Measurements from ENCODE around the gene ANAPC13.

The ANAPC13 gene

GRCh38 chr3:134468519-134468918 is 17.3 kb downstream of the ANAPC13 start:
- Histone ChIP-seq H3K27ac (ENCODE audit: low read length) (no peak overlapping the region), H3K36me3 (replicated peaks; ENCODE audit: insufficient read depth, low read length) (no peaks in the 10 kb centered on the region), H3K9ac (ENCODE audit: low read length) (no peak overlapping the region), H3K4me1 (ENCODE audit: low read length) (no peaks in the 10 kb centered on the region), H2AFZ (ENCODE audit: low read length) (no peak overlapping the region), H3K9me3 (replicated peaks; ENCODE audit: insufficient read depth, low read length) (no peaks in the 10 kb centered on the region), H3K79me2 (ENCODE audit: low read length) (no peaks in the 10 kb centered on the region), H3K9me2 (replicated peaks; ENCODE audit: insufficient read depth, low read length) (no peaks in the 10 kb centered on the region), H4K20me1 (ENCODE audit: insufficient read depth, low read length) (no peaks in the 10 kb centered on the region), H3K27me3 (replicated peaks; ENCODE audit: insufficient read depth, low read length) (no peaks in the 10 kb centered on the region), H3K4me3 (ENCODE audit: low read length) (no peak overlapping the region), H3F3A (ENCODE audit: insufficient read depth, low read length) (no peaks in the 10 kb centered on the region), H3K4me2 (ENCODE audit: low read depth, low read length) (no peak overlapping the region)
- TF ChIP-seq EZH2 (optimal IDR thresholded peaks at IDR 0.05; ENCODE audit: low read depth, low read length), result no peak
- TF ChIP-seq EZH2phosphoT487 (IDR thresholded peaks at IDR 0.05; ENCODE audit: low read length), result no peak
- TF ChIP-seq, protein P1, sequence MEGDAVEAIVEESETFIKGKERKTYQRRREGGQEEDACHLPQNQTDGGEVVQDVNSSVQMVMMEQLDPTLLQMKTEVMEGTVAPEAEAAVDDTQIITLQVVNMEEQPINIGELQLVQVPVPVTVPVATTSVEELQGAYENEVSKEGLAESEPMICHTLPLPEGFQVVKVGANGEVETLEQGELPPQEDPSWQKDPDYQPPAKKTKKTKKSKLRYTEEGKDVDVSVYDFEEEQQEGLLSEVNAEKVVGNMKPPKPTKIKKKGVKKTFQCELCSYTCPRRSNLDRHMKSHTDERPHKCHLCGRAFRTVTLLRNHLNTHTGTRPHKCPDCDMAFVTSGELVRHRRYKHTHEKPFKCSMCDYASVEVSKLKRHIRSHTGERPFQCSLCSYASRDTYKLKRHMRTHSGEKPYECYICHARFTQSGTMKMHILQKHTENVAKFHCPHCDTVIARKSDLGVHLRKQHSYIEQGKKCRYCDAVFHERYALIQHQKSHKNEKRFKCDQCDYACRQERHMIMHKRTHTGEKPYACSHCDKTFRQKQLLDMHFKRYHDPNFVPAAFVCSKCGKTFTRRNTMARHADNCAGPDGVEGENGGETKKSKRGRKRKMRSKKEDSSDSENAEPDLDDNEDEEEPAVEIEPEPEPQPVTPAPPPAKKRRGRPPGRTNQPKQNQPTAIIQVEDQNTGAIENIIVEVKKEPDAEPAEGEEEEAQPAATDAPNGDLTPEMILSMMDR (IDR thresholded peaks at IDR 0.05; ENCODE audit: low read length), result no peak
- no peak for DNase-seq

- H3K36me3 ChIP-seq (replicated peaks; ENCODE audit: insufficient read depth, low read length), result no peaks in the 10 kb centered on the region
- H3K79me2 ChIP-seq (ENCODE audit: low read length), result no peaks in the 10 kb centered on the region
- no peak overlapping the region for H3K27ac ChIP-seq (ENCODE audit: low read length)
- no peak overlapping the region for H2AFZ ChIP-seq (ENCODE audit: low read length)
- H3K9me3 ChIP-seq (replicated peaks; ENCODE audit: insufficient read depth, low read length), result no peaks in the 10 kb centered on the region
- H3K4me2 ChIP-seq (ENCODE audit: low read depth, low read length), result no peak overlapping the region
- no peaks in the 10 kb centered on the region for H3K4me1 ChIP-seq (ENCODE audit: low read length)
- no peak for TF ChIP-seq EZH2phosphoT487 (IDR thresholded peaks at IDR 0.05; ENCODE audit: low read length)
- TF ChIP-seq, protein P1 (IDR thresholded peaks at IDR 0.05; ENCODE audit: low read length), result no peak
- TF ChIP-seq EZH2 (optimal IDR thresholded peaks at IDR 0.05; ENCODE audit: low read depth, low read length), result no peak
- no peak overlapping the region for H3K9ac ChIP-seq (ENCODE audit: low read length)
- H3K4me3 ChIP-seq (ENCODE audit: low read length), result no peak overlapping the region
- no peaks in the 10 kb centered on the region for H3K27me3 ChIP-seq (replicated peaks; ENCODE audit: insufficient read depth, low read length)
- DNase-seq, result no peak
- no peaks in the 10 kb centered on the region for H4K20me1 ChIP-seq (ENCODE audit: insufficient read depth, low read length)
- H3F3A ChIP-seq (ENCODE audit: insufficient read depth, low read length), result no peaks in the 10 kb centered on the region
- H3K9me2 ChIP-seq (replicated peaks; ENCODE audit: insufficient read depth, low read length), result no peaks in the 10 kb centered on the region
These were observed 19.5 kb downstream of the ANAPC13 start for GRCh38 chr3:134466331-134466730.

DNA sequence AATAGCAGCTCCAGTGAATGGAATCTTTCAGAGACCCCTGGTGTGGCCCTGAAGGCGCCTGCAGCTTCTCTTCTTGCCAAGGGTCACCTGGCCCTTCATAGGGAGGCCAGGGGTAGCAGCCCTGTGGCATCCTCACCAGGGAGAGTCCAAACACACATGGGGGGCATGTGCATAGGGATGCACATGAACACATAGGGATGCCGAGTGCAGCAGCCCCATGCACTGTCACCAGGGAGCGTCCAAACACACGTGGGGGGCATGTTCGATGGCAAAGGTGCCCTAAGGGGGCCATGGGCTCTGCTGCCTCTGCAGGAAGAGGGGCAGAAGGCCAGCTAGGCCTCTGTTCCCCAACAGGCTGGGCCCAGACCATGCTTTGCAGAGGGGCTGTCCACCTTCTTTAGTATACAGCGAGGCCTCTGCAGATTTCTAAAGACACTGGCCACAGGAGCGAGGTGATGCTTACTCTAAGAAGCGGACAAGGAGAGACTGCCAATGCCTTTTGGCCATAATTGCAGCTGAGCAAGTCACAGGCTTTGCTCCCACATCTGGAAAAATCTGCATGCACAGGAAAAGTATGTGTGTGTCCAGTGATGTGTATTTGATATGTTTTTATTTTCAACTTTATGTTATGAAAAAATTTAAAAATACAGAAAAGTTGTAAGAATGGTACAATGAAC is 21.0 kb downstream of the ANAPC13 start:
- TF ChIP-seq EZH2 (optimal IDR thresholded peaks at IDR 0.05; ENCODE audit: low read depth, low read length), result no peak
- TF ChIP-seq, protein P1 (IDR thresholded peaks at IDR 0.05; ENCODE audit: low read length), result no peak
- TF ChIP-seq EZH2phosphoT487 (IDR thresholded peaks at IDR 0.05; ENCODE audit: low read length), result no peak
- Histone ChIP-seq H3K9ac (ENCODE audit: low read length) (no peak overlapping the region), H3K27me3 (replicated peaks; ENCODE audit: insufficient read depth, low read length) (no peaks in the 10 kb centered on the region), H3F3A (ENCODE audit: insufficient read depth, low read length) (no peaks in the 10 kb centered on the region), H3K9me2 (replicated peaks; ENCODE audit: insufficient read depth, low read length) (no peaks in the 10 kb centered on the region), H3K36me3 (replicated peaks; ENCODE audit: insufficient read depth, low read length) (no peaks in the 10 kb centered on the region), H3K4me3 (ENCODE audit: low read length) (no peak overlapping the region), H4K20me1 (ENCODE audit: insufficient read depth, low read length) (no peaks in the 10 kb centered on the region), H2AFZ (ENCODE audit: low read length) (no peak overlapping the region), H3K27ac (ENCODE audit: low read length) (no peak overlapping the region), H3K4me1 (ENCODE audit: low read length) (no peaks in the 10 kb centered on the region), H3K79me2 (ENCODE audit: low read length) (no peaks in the 10 kb centered on the region), H3K4me2 (ENCODE audit: low read depth, low read length) (no peak overlapping the region), H3K9me3 (replicated peaks; ENCODE audit: insufficient read depth, low read length) (no peaks in the 10 kb centered on the region)
- no peak for DNase-seq
